NT2/D1 (cell line): ENCODE measurements around the gene CORO7.

Source experiments
- SUZ12 ChIP-seq: IDR thresholded peaks from 2 replicates; pipeline ENCODE4 v1.6.1; 2011; ENCODE audit not compliant: insufficient read length, insufficient read depth; ENCODE audit errors: extremely low read depth
- YY1 ChIP-seq: IDR thresholded peaks from 2 replicates; pipeline ENCODE4 v1.6.1; 2011; ENCODE audit not compliant: insufficient read length, insufficient read depth
- ZNF274 ChIP-seq: IDR thresholded peaks from 2 replicates; pipeline ENCODE4 v1.6.1; 2011; ENCODE audit warnings: mild to moderate bottlenecking, low read depth, low read length

- TF ChIP-seq YY1 (no peak), SUZ12 (no peak), ZNF274 (no peak)
These were observed 66.0 kb downstream of the CORO7 start for GRCh38 chr16:4350365-4350786.
